Thyroid gland (tissue), 4 donors: Measurements from ENCODE around the gene CCDC38. TPM values are rescaled to one million over a fixed set of nuclear protein-coding genes. Genes with fewer than 3 reads are reported as not detected.

ENCODE experiments used
- DNase-seq, 2 donors: peaks; one replicate each; pipeline ENCODE4 v3.0.0-alpha.2; 2019
- H3K27ac ChIP-seq, 3 donors: fragments of 200-600 bp; sonication (generic); 1 replicate in 2 of 3; 2 replicates in 1 of 3; pipeline ENCODE4 v1.5.1; 2016 to 2019; ENCODE audit warnings: mild to moderate bottlenecking in 1 of 3, moderate library complexity in 1 of 3
- H3K27me3 ChIP-seq: fragments of 200-600 bp; sonication (generic); one replicate; pipeline ENCODE4 v1.5.1; 2019
- H3K36me3 ChIP-seq, 2 donors: fragments of 200-600 bp; sonication (generic); one replicate each; pipeline ENCODE4 v1.5.1; 2016 to 2019
- H3K4me1 ChIP-seq, 2 donors: fragments of 200-600 bp; sonication (generic); one replicate each; pipeline ENCODE4 v1.5.1; 2017 to 2019
- H3K4me3 ChIP-seq, 3 donors: fragments of 200-600 bp; sonication (generic); replicated peaks in 1 of 3; 1 replicate in 2 of 3; 2 replicates in 1 of 3; pipeline ENCODE4 v1.5.1; 2016; ENCODE audit warnings: mild to moderate bottlenecking in 1 of 3
- H3K9me3 ChIP-seq: fragments of 200-600 bp; sonication (generic); one replicate; pipeline ENCODE4 v1.5.1; 2017
- POLR2A ChIP-seq, 2 donors: fragments of 450-650 bp; IDR thresholded peaks; one replicate each; pipeline ENCODE4 v1.6.1; 2017; ENCODE audit warnings: antibody characterized with exemption in 2 of 2, mild to moderate bottlenecking in 2 of 2, moderate library complexity in 1 of 2
- WGBS, 2 donors: methylation state at CpG; one replicate each; pipeline ENCODE4 v1.1.5; 2017; 5-methylcytosine and 5-hydroxymethylcytosine counted together
- intact Hi-C: fragments of 100-400 bp; cut with DNase I; formaldehyde crosslinking; loops from one replicate; pipeline ENCODE4 v1.15.1; 2023
- total RNA-seq, 4 donors: library from RNA; depleted of rRNA; stranded (reverse); fragments of >200 nt; gene quantifications; one replicate each; pipeline ENCODE4 v1.2.3, GENCODE V29; 2016
- TF ChIP-seq, protein P1 (sequence below), 6 experiments: fragments of 200-600 bp in 3 of 6; fragments of 450-650 bp in 3 of 6; sonication (generic) in 3 of 6; IDR thresholded peaks; one replicate each; pipeline ENCODE4 v1.5.1; 2016 to 2019; ENCODE audit warnings: antibody characterized with exemption in 6 of 6, mild to moderate bottlenecking in 2 of 6, inconsistent platforms in 1 of 6, moderate library complexity in 1 of 6

CCDC38 gene
- total RNA-seq, 4 donors from 2014 or later = 0.67 TPM; not detected in 3

- 0% methylated on average over 1 of the region's 1 CpG for WGBS, 2 donors
- intact Hi-C loops = no loop called here
- Histone ChIP-seq H3K9me3 (no peaks in the 10 kb centered on the region), H3K36me3 (no peaks in the 10 kb centered on the region), H3K4me1 (no peaks in the 10 kb centered on the region), H3K27me3 (no peaks in the 10 kb centered on the region), H3K4me3 (no peak overlapping the region), H3K27ac (no peak overlapping the region)
- TF ChIP-seq POLR2A (IDR thresholded peaks at IDR 0.05) = no peak
- TF ChIP-seq, protein P1, sequence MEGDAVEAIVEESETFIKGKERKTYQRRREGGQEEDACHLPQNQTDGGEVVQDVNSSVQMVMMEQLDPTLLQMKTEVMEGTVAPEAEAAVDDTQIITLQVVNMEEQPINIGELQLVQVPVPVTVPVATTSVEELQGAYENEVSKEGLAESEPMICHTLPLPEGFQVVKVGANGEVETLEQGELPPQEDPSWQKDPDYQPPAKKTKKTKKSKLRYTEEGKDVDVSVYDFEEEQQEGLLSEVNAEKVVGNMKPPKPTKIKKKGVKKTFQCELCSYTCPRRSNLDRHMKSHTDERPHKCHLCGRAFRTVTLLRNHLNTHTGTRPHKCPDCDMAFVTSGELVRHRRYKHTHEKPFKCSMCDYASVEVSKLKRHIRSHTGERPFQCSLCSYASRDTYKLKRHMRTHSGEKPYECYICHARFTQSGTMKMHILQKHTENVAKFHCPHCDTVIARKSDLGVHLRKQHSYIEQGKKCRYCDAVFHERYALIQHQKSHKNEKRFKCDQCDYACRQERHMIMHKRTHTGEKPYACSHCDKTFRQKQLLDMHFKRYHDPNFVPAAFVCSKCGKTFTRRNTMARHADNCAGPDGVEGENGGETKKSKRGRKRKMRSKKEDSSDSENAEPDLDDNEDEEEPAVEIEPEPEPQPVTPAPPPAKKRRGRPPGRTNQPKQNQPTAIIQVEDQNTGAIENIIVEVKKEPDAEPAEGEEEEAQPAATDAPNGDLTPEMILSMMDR (IDR thresholded peaks at IDR 0.05) = peak in 4 of 6 experiments; percentile 63 to 77 (median 70)
- peak; percentile 35 to 49 for DNase-seq
Measured at GRCh38 chr12:95820096-95820703, 122.2 kb downstream of the CCDC38 start.

Other genes starting within 250 kb of the CCDC38 start
- 10 to 100 TPM; 11.1 to 21.0 (median 16.1) TPM for gene NTN4, start 151.8 kb downstream of the CCDC38 start, total RNA-seq
- 10 to 100 TPM in 1 of 4 donors, 1 to 10 TPM in 3; 6.1 to 11.8 (median 8.3) TPM for gene SNRPF, start 83.7 kb downstream of the CCDC38 start, total RNA-seq
- under 1 TPM in 3 of 4 donors, not detected in 1; 0.54 to 0.81 (median 0.78) TPM for gene AMDHD1, start 717 bp upstream of the CCDC38 start, total RNA-seq
- 1 to 10 TPM in 2 of 4 donors, not detected in 2; 1.3 to 1.9 TPM for gene HAL, start 53.7 kb upstream of the CCDC38 start, total RNA-seq
- 100 to 1,000 TPM in 1 of 4 donors, 10 to 100 TPM in 3; 70.1 to 102 (median 75.0) TPM for gene LTA4H, start 93.0 kb upstream of the CCDC38 start, total RNA-seq